Skin epidermis (tissue), 12 donors: ENCODE results near the gene ANKRD34B.
A peak's percentile ranks its signal among the peaks of the same experiment; 100 is the strongest.
"Not testable (repeated sequence)": the region's sequence is repeated elsewhere in the genome, so short reads cannot be mapped to it uniquely, and the experiment has no call there.

Experiments
- H3K27ac ChIP-seq, 21 experiments: fragments of 200-600 bp; sonication (generic) in 11 of 21; one replicate each; pipeline ENCODE4 v1.5.0; 2020; ENCODE audit warnings: mild to moderate bottlenecking in 3 of 21, inconsistent platforms in 2 of 21, moderate library complexity in 2 of 21
- H3K4me3 ChIP-seq, 7 experiments: fragments of 200-600 bp; sonication (generic) in 2 of 7; one replicate each; pipeline ENCODE4 v1.5.0; 2020; ENCODE audit warnings: inconsistent platforms in 2 of 7, mild to moderate bottlenecking in 2 of 7, moderate library complexity in 1 of 7

Gene ANKRD34B

GRCh38 chr5:80569961-80570786 lies at the start of gene ANKRD34B:
Gene ANKRD34B, minus strand, starts transcription at chr5:80570280. Its CDS starts 10,261 bp downstream, at chr5:80560019.
- no peak within 1 kb of the TSS for H3K27ac ChIP-seq
- peak within 1 kb of the TSS; percentile 5 to 47 (median 27) for H3K4me3 ChIP-seq

DNA sequence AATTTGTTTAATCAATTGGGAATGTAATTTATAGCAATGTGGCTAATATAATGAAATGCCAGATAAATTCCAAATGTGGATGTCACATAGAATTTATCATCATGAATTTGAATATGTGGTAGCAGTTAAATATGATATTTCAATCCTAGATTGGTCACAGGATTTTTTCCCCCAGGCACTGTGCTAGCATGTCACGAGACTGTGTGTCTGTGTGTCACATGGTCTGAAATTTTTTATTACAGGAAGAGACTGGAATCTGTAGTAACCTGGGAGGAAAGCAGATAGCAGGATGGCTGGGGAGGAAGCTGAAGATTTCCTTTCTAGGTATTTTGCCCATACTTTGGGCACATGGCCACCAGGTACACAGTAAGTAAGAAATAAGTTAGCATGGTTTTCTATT lies 49.0 kb upstream of the ANKRD34B start:
- H3K4me3 ChIP-seq = no peak overlapping the region
- H3K27ac ChIP-seq = peak overlapping the region in 1 of 21 experiments; percentile 9

- H3K4me3 ChIP-seq = no peak overlapping the region
- H3K27ac ChIP-seq = no peak overlapping the region
Observed at GRCh38 chr5:80618438-80618837, 48.4 kb upstream of the ANKRD34B start.

DNA sequence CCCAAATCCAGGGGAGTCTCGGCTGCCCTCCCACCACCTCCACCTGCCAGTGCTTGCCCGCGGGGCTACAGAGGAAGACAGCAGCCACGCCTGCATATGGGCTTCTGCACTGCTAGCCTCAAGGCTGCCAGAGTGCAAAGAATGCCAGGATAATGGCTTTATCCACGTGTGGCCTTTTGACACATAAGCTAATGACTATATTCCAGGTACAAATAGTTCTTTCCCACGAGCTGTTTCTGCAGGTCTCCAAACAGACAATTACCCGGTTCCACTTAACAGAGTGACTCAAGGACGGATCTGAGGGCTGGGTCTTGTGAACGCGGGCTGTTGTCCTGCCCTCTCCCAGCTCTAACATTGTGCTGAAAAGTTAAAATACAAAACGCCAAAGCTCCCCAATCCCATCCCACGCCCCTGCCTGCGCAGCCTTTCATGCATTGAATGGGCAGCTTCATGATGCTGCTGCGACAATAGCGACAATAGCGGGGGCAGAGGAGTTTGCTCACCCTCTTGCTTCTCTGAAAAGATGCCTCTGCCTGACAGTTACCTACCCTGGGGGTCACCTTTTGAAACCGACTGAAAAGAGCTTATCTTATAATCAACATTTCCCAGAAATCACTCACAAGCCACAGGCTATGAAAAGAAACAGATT lies 45.3 kb upstream of the ANKRD34B start:
- Histone ChIP-seq H3K27ac (no peak overlapping the region), H3K4me3 (no peak overlapping the region)

DNA sequence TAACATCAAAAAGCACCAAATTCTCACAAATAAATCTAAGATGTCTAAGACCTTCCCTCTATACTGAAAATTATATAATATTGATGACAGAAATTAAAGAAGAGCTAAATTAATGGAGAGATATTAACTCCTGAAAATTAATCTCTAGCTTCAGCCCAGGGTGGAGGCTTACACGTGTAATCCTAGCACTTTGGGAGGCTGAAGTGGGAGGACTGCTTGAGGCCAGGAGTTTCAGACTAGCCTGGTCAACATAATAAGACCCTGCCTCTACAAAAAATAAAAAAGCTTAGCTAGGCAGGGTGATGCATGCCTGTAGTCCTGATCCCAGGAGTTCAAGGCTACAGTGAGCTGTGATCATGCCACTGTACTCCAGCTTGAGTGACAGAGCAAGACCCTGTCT lies 39.6 kb upstream of the ANKRD34B start:
- no peak overlapping the region for H3K27ac ChIP-seq
- H3K4me3 ChIP-seq = no peak overlapping the region

DNA sequence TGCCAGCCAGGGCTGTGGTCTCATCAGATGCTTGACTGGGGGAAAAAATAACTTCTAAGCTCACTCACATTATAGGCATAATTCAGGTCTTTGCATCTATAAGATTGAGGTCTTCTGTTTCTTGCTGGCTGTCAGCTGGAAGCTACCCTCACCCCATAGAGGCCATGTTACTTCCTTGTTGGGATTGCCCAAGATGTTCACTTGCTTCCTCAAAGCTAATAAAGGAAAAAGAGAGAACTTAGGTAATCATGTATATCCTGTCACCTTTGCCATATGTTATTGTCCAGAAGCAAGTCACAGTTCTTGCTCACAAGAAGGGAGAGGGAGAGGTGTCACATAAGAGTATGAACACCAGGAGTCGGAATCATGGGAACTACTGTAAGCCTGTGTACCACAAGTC lies 38.7 kb upstream of the ANKRD34B start:
- no peak overlapping the region for H3K27ac ChIP-seq
- H3K4me3 ChIP-seq = no peak overlapping the region

- no peak overlapping the region for H3K27ac ChIP-seq
- no peak overlapping the region for H3K4me3 ChIP-seq
Observed at GRCh38 chr5:80607832-80608231, 37.8 kb upstream of the ANKRD34B start.

GRCh38 chr5:80607343-80607742 lies 37.3 kb upstream of the ANKRD34B start:
- no peak overlapping the region for H3K27ac ChIP-seq

GRCh38 chr5:80600943-80601693 lies 31.0 kb upstream of the ANKRD34B start:
- Histone ChIP-seq H3K4me3 (no peak overlapping the region), H3K27ac (no peak overlapping the region)

More at GRCh38 chr5:80607343-80607742, 37.3 kb upstream of the ANKRD34B start:
- no peak overlapping the region for H3K4me3 ChIP-seq

DNA sequence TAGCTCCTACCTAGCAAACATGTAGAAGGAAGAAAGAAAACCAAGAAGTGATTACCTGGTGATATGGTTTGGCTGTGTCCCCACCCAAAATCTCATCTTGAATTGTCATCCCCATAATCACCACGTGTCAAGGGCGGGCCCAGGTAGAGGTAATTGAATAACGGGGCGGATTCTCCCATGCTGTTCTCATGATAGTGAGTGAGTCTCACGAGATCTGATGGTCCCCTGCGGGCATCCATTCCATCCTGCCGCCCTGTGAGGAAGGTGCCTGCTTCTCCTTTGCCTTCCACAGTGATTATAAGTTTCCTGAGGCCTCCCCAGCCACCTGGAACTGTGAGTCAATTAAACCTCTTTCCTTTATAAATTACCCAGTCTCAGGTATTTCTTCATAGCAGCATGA lies 27.4 kb upstream of the ANKRD34B start:
- Histone ChIP-seq H3K27ac (no peak overlapping the region), H3K4me3 (no peak overlapping the region)

DNA sequence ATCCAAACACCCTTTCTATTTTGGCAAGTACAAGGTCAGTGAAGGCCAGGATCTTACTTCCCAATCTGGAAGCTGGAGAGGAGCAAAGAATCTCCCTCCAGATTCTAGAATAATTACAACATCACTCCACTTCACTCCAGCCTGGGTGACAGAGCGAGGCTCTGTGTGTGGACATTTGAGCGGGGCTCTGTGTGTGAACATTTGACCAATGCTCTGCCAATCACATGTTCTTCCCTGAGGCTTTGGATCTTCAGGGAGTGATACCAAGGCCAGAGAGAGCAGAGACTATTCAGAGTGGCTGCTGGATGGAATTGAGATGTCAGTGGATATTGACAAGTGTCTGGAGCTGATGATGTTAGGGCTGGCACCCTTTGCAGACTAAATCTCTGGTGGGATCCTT lies 24.7 kb upstream of the ANKRD34B start:
- H3K4me3 ChIP-seq = no peak overlapping the region
- no peak overlapping the region for H3K27ac ChIP-seq

DNA sequence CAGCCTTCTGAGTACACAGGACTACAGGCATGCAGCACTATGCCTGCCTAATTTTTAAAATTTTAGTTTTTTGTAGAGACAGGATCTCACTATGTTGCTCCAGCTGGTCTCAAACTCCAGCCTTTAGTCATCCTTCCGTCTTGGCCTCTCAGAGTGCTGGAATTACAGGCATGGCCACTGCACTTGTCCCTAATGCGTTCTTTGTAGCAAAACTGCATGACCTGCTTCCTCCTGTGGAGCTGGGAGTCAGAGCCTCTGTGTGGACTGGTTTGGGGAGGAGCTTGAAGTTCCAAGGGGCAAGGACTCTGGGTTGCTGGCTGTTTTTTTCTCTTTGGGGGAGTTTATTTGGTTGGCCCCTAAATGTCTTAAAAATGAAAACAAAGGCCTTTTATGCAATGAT lies 22.7 kb upstream of the ANKRD34B start:
- Histone ChIP-seq H3K4me3 (no peak overlapping the region), H3K27ac (no peak overlapping the region)

GRCh38 chr5:80592105-80592504 lies 22.0 kb upstream of the ANKRD34B start:
- H3K27ac ChIP-seq = no peak overlapping the region
- H3K4me3 ChIP-seq = no peak overlapping the region

GRCh38 chr5:80591352-80591751 lies 21.3 kb upstream of the ANKRD34B start:
- H3K4me3 ChIP-seq = no peak overlapping the region
- H3K27ac ChIP-seq = no peak overlapping the region

DNA sequence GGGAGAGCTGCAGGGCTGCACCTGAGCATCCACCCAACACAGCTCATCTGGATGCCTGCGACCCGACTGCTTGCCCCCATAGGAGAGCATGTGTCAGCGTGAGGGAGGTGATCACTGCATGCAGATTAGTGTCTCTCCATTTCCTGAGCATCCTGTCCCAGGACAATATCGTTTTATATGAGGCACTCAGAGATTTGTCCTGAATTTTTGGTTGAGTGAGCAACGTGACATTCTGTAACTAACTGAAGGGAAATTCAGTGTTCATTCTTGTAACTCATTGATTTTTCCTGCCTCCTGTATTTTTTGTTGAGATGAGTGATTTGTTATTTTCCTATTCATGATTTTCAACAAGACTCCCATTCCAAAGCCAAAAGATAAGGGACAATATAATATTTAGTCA lies 20.7 kb upstream of the ANKRD34B start:
- Histone ChIP-seq H3K27ac (no peak overlapping the region), H3K4me3 (no peak overlapping the region)

GRCh38 chr5:80588858-80589540 lies 18.9 kb upstream of the ANKRD34B start:
- no peak overlapping the region for H3K4me3 ChIP-seq
- no peak overlapping the region for H3K27ac ChIP-seq

GRCh38 chr5:80584770-80585169 lies 14.7 kb upstream of the ANKRD34B start:
- Histone ChIP-seq H3K27ac (no peak overlapping the region), H3K4me3 (no peak overlapping the region)

DNA sequence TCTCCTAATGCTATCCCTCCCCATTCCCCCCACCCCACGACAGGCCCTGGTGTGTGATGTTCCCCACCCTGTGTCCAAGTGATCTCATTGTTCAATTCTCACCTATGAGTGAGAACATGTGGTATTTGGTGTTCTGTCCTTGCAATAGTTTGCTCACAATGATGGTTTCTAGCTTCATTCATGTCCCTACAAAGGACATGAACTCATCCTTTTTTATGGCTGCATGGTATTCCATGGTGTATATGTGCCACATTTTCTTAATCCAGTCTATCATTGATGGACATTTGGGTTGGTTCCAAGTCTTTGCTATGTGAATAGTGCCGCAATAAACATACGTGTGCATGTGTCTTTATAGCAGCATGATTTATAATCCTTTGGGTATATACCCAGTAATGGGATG lies 10.2 kb upstream of the ANKRD34B start:
- not testable (repeated sequence) for H3K27ac ChIP-seq, H3K4me3 ChIP-seq

DNA sequence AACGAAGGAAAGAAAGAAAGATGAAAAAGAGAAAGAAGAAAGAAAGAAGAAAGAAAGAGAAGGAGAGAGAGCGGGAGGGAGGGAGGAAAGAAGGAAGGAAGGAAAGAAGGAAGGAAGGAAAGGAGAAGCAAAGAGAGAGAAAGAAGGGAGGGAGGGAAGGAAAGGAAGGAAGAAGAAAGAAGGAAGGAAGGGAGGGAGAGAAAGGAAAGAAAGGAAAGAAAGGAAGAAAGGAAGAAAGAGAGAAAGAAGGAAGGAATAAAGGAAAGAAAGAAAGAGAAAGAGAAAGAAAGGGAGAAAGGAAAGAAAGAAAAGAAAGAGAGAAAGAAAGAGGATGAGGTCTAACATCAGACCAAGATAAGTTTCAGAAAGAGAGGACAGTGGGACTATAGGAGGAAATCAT lies 9.0 kb upstream of the ANKRD34B start:
- Histone ChIP-seq H3K4me3 (no peak overlapping the region), H3K27ac (no peak overlapping the region)

DNA sequence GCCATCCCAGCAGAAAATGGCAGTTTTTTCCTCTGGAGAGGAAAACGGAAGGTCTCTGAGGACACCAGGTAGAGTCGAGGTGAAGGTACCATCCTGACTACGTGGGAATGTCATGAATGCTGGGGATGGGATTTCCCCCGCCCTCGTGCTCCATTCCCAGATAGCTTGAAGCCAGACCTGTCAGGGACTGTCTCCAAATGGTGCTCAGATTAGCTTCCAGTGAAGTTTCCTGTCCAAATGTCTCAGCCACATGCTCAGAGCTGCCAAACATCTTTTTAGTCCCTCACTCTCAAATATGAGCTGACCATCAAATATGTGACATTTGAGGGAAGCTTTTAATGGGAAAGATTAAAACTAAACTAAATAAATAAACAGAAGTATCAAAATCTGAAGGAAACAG lies 7.6 kb upstream of the ANKRD34B start:
- Histone ChIP-seq H3K27ac (no peak overlapping the region), H3K4me3 (no peak overlapping the region)
